Suprapubic skin (tissue), 4 donors: Measurements from ENCODE around the gene NT5E. TPM values are rescaled to one million over a fixed set of nuclear protein-coding genes. Genes with fewer than 3 reads are reported as not detected.

Source experiments
- DNase-seq, 2 donors: peaks; one replicate each; pipeline ENCODE4 v3.0.0-alpha.2; 2019; ENCODE audit warnings: low spot score in 2 of 2
- H3K27ac ChIP-seq: fragments of 200-600 bp; sonication (generic); one replicate; pipeline ENCODE4 v1.5.1; 2019
- H3K27me3 ChIP-seq: fragments of 200-600 bp; sonication (generic); one replicate; pipeline ENCODE4 v1.5.1; 2019
- H3K36me3 ChIP-seq: fragments of 200-600 bp; sonication (generic); one replicate; pipeline ENCODE4 v1.5.1; 2019
- H3K4me1 ChIP-seq: fragments of 200-600 bp; sonication (generic); one replicate; pipeline ENCODE4 v1.5.1; 2019
- H3K4me3 ChIP-seq: fragments of 200-600 bp; sonication (generic); one replicate; pipeline ENCODE4 v1.5.1; 2019; ENCODE audit warnings: mild to moderate bottlenecking
- H3K9me3 ChIP-seq: fragments of 200-600 bp; sonication (generic); one replicate; pipeline ENCODE4 v1.5.1; 2019
- EP300 ChIP-seq: sonication (generic); formaldehyde crosslinking; IDR thresholded peaks from one replicate; pipeline ENCODE4 v1.6.1; 2017; ENCODE audit warnings: antibody characterized with exemption
- POLR2A ChIP-seq, 2 donors: fragments of 450-650 bp; IDR thresholded peaks; one replicate each; pipeline ENCODE4 v1.6.1; 2017; ENCODE audit warnings: antibody characterized with exemption in 2 of 2, mild to moderate bottlenecking in 2 of 2, moderate library complexity in 2 of 2
- POLR2AphosphoS5 ChIP-seq, 3 donors: sonication (generic); formaldehyde crosslinking; IDR thresholded peaks; one replicate each; pipeline ENCODE4 v1.6.1; 2017; ENCODE audit warnings: antibody characterized with exemption in 3 of 3
- WGBS: methylation state at CpG from one replicate; pipeline ENCODE4 v1.1.5; 2018; 5-methylcytosine and 5-hydroxymethylcytosine counted together
- total RNA-seq, 4 donors: library from RNA; depleted of rRNA; stranded (reverse); fragments of >200 nt; gene quantifications; one replicate each; pipeline ENCODE4 v1.1.0, GENCODE V29; 2016
- TF ChIP-seq, protein P1 (sequence below), 2 donors: fragments of 200-600 bp in 1 of 2; fragments of 450-650 bp in 1 of 2; sonication (generic) in 1 of 2; IDR thresholded peaks; one replicate each; pipeline ENCODE4 v1.5.1; 2016 to 2019; ENCODE audit warnings: antibody characterized with exemption in 2 of 2, mild to moderate bottlenecking in 1 of 2, moderate library complexity in 1 of 2

The NT5E gene
- total RNA-seq, 4 donors from 2014 or later = 1.1 to 8.7 (median 5.7) TPM

DNA sequence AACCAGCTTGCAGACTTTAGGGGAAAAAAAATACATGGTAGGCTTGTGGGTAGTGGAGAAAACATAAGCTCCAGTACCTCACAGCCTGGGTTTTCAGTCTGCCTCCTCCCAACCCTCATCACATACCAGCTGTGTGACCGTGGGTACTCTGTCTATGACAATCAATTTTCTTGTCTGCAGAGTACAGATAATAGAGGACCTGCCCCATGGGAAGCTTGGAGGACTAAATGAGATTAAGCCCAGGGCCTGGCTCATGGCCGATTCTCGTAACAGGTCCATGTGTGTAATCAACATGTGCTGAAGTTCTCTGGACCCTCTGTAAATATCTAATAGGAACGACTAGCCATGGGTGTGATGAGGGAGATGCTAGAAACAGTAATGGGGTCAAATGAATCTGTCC is 34.0 kb downstream of the NT5E start:
- H3K27ac ChIP-seq = no peak overlapping the region

DNA sequence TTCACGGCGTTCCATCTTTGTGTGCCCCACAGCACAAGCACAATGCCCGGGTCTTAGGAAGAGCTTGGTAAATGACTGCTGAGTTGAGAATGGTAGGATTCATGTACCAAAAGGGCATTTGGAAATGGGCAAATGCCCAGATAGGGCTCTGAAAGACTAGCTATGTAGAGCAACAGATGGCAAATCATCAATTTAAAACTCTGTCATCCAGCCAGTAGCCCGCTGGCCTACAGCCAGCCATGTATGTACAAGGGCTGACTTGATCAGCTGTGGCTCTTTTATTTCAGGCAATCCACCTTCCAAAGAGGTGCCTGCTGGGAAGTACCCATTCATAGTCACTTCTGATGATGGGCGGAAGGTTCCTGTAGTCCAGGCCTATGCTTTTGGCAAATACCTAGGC is 35.1 kb downstream of the NT5E start:
- no peak overlapping the region for H3K4me3 ChIP-seq
- no peaks in the 10 kb centered on the region for H3K36me3 ChIP-seq
- H3K9me3 ChIP-seq = no peaks in the 10 kb centered on the region
- TF ChIP-seq POLR2AphosphoS5 (IDR thresholded peaks at IDR 0.05) (no peak), EP300 (no peak), POLR2A (IDR thresholded peaks at IDR 0.05) (no peak)
- TF ChIP-seq, protein P1, sequence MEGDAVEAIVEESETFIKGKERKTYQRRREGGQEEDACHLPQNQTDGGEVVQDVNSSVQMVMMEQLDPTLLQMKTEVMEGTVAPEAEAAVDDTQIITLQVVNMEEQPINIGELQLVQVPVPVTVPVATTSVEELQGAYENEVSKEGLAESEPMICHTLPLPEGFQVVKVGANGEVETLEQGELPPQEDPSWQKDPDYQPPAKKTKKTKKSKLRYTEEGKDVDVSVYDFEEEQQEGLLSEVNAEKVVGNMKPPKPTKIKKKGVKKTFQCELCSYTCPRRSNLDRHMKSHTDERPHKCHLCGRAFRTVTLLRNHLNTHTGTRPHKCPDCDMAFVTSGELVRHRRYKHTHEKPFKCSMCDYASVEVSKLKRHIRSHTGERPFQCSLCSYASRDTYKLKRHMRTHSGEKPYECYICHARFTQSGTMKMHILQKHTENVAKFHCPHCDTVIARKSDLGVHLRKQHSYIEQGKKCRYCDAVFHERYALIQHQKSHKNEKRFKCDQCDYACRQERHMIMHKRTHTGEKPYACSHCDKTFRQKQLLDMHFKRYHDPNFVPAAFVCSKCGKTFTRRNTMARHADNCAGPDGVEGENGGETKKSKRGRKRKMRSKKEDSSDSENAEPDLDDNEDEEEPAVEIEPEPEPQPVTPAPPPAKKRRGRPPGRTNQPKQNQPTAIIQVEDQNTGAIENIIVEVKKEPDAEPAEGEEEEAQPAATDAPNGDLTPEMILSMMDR (IDR thresholded peaks at IDR 0.05) = no peak
- H3K27ac ChIP-seq = no peak overlapping the region
- no peaks in the 10 kb centered on the region for H3K27me3 ChIP-seq
- 96% methylated on average over 5 of the region's 5 CpGs for WGBS
- H3K4me1 ChIP-seq = no peaks in the 10 kb centered on the region
- DNase-seq = no peak

More for the DNA sequence above, 34.0 kb downstream of the NT5E start:
- Histone ChIP-seq H3K4me3 (no peak overlapping the region), H3K36me3 (no peaks in the 10 kb centered on the region), H3K27me3 (no peaks in the 10 kb centered on the region), H3K9me3 (no peaks in the 10 kb centered on the region), H3K4me1 (no peaks in the 10 kb centered on the region)
- no peak for DNase-seq
- WGBS = 72% methylated on average over 4 of the region's 4 CpGs
- no peak for TF ChIP-seq POLR2A (IDR thresholded peaks at IDR 0.05)
- TF ChIP-seq, protein P1 (IDR thresholded peaks at IDR 0.05) = no peak
- no peak for TF ChIP-seq EP300
- no peak for TF ChIP-seq POLR2AphosphoS5 (IDR thresholded peaks at IDR 0.05)

GRCh38 chr6:85490516-85491248 is 40.8 kb downstream of the NT5E start:
- no peaks in the 10 kb centered on the region for H3K9me3 ChIP-seq
- H3K4me1 ChIP-seq = no peaks in the 10 kb centered on the region

GRCh38 chr6:85493389-85493788 is 43.5 kb downstream of the NT5E start:
- TF ChIP-seq, protein P1 (IDR thresholded peaks at IDR 0.05) = no peak
- TF ChIP-seq POLR2AphosphoS5 (IDR thresholded peaks at IDR 0.05) (no peak), POLR2A (IDR thresholded peaks at IDR 0.05) (no peak), EP300 (no peak)
- no peak overlapping the region for H3K27ac ChIP-seq
- 83% methylated on average over 1 of the region's 1 CpG for WGBS

More at GRCh38 chr6:85490516-85491248, 40.8 kb downstream of the NT5E start:
- no peaks in the 10 kb centered on the region for H3K36me3 ChIP-seq
- H3K4me3 ChIP-seq = no peak overlapping the region
- H3K27me3 ChIP-seq = no peaks in the 10 kb centered on the region
- DNase-seq = no peak
- 78% methylated on average over 6 of the region's 6 CpGs for WGBS
- TF ChIP-seq EP300 (no peak), POLR2AphosphoS5 (IDR thresholded peaks at IDR 0.05) (no peak), POLR2A (IDR thresholded peaks at IDR 0.05) (no peak)
- TF ChIP-seq, protein P1 (IDR thresholded peaks at IDR 0.05) = no peak
- no peak overlapping the region for H3K27ac ChIP-seq

GRCh38 chr6:85494547-85495536 is 45.0 kb downstream of the NT5E start:
- 56% methylated on average over 5 of the region's 5 CpGs for whole genome bisulfite sequencing
- H3K27ac ChIP-seq = no peak overlapping the region

More at GRCh38 chr6:85493389-85493788, 43.5 kb downstream of the NT5E start:
- Histone ChIP-seq H3K4me1 (no peaks in the 10 kb centered on the region), H3K9me3 (no peaks in the 10 kb centered on the region), H3K27me3 (no peaks in the 10 kb centered on the region), H3K36me3 (no peaks in the 10 kb centered on the region), H3K4me3 (no peak overlapping the region)
- DNase-seq = no peak

More at GRCh38 chr6:85494547-85495536, 45.0 kb downstream of the NT5E start:
- no peaks in the 10 kb centered on the region for H3K27me3 ChIP-seq
- no peaks in the 10 kb centered on the region for H3K9me3 ChIP-seq
- no peak overlapping the region for H3K4me3 ChIP-seq
- DNase-seq = no peak
- no peaks in the 10 kb centered on the region for H3K36me3 ChIP-seq
- TF ChIP-seq POLR2A (IDR thresholded peaks at IDR 0.05) (no peak), POLR2AphosphoS5 (IDR thresholded peaks at IDR 0.05) (no peak), EP300 (no peak)
- TF ChIP-seq, protein P1 (IDR thresholded peaks at IDR 0.05) = no peak
- no peaks in the 10 kb centered on the region for H3K4me1 ChIP-seq
